ENCODE measurements around the gene MED29.

MED29 gene

GRCh38 chr19:39390751-39391437 lies at the start of gene MED29, which contains the start of gene PAF1:
Gene MED29, plus strand, starts transcription at chr19:39391378. Its CDS starts 45 bp downstream, at chr19:39391423.
Gene PAF1, minus strand, starts transcription at chr19:39391106. Its CDS starts 242 bp downstream, at chr19:39390864.
- peak; percentile 97 for DNase-seq

- peak; percentile 84 for DNase-seq
These were observed 49.2 kb upstream of the MED29 start, which contains the start of gene SAMD4B for GRCh38 chr19:39341719-39342604. Gene SAMD4B, plus strand, starts transcription at chr19:39342421. Its CDS starts 14,473 bp downstream, at chr19:39356894.

GRCh38 chr19:39342647-39343305 lies 48.4 kb upstream of the MED29 start:
- no peak for DNase-seq

GRCh38 chr19:39345956-39346355 lies 45.2 kb upstream of the MED29 start:
- no peak for DNase-seq

GRCh38 chr19:39347332-39348164 lies 43.6 kb upstream of the MED29 start:
- no peak for DNase-seq

- no peak for DNase-seq
These were observed 41.9 kb upstream of the MED29 start for GRCh38 chr19:39349326-39349725.

GRCh38 chr19:39350156-39350555 lies 41.0 kb upstream of the MED29 start:
- no peak for DNase-seq

- no peak for DNase-seq
These were observed 39.6 kb upstream of the MED29 start for GRCh38 chr19:39351537-39352064.

GRCh38 chr19:39352381-39353255 lies 38.6 kb upstream of the MED29 start:
- no peak for DNase-seq

- DNase-seq: no peak
These were observed 35.9 kb upstream of the MED29 start for GRCh38 chr19:39355253-39355652.

GRCh38 chr19:39356073-39356472 lies 35.1 kb upstream of the MED29 start:
- DNase-seq: no peak

GRCh38 chr19:39356647-39357046 lies 34.5 kb upstream of the MED29 start:
- no peak for DNase-seq

- DNase-seq: no peak
These were observed 32.2 kb upstream of the MED29 start for GRCh38 chr19:39359026-39359425.

GRCh38 chr19:39360599-39360998 lies 30.6 kb upstream of the MED29 start:
- DNase-seq: no peak

GRCh38 chr19:39362682-39363657 lies 28.2 kb upstream of the MED29 start:
- DNase-seq: no peak

GRCh38 chr19:39363901-39364457 lies 27.2 kb upstream of the MED29 start:
- no peak for DNase-seq

GRCh38 chr19:39365531-39365930 lies 25.6 kb upstream of the MED29 start:
- no peak for DNase-seq

- no peak for DNase-seq
These were observed 22.0 kb upstream of the MED29 start for GRCh38 chr19:39369200-39369599.

- DNase-seq: no peak
These were observed 20.4 kb upstream of the MED29 start for GRCh38 chr19:39370735-39371134.
